NCI-H2196 treated with DMSO at 0.1 percent for 48 hours (cell line): Measurements from ENCODE around the gene PRELP.
"Not testable (repeated sequence)": the region's sequence is repeated elsewhere in the genome, so short reads cannot be mapped to it uniquely, and the experiment has no call there.

Experiments
- DNase-seq: peaks from one replicate; lab custom pipeline; 2025; ENCODE audit not compliant: unreplicated experiment; lab: John Stamatoyannopoulos, UW

PRELP gene

GRCh38 chr1:203475012-203475981 lies at the start of gene PRELP:
Gene PRELP (plus strand): TSS chr1:203475806. CDS start chr1:203483185, 7,379 bp downstream.
- peak; percentile 12 for DNase-seq

GRCh38 chr1:203426366-203426765 lies 49.2 kb upstream of the PRELP start:
- no peak for DNase-seq

GRCh38 chr1:203426870-203427269 lies 48.7 kb upstream of the PRELP start:
- no peak for DNase-seq

- DNase-seq = no peak
Measured at GRCh38 chr1:203427451-203427850, 48.2 kb upstream of the PRELP start.

- peak; percentile 48 for DNase-seq
Measured at GRCh38 chr1:203428981-203429599, 46.5 kb upstream of the PRELP start.

- DNase-seq = no peak
Measured at GRCh38 chr1:203435615-203436014, 40.0 kb upstream of the PRELP start.

GRCh38 chr1:203437696-203438315 lies 37.8 kb upstream of the PRELP start:
- DNase-seq = no peak

GRCh38 chr1:203439131-203439730 lies 36.4 kb upstream of the PRELP start:
- DNase-seq = no peak

GRCh38 chr1:203440771-203441170 lies 34.8 kb upstream of the PRELP start:
- peak; percentile 41 for DNase-seq

- no peak for DNase-seq
Measured at GRCh38 chr1:203441766-203442165, 33.8 kb upstream of the PRELP start.

GRCh38 chr1:203442821-203443220 lies 32.8 kb upstream of the PRELP start:
- no peak for DNase-seq

GRCh38 chr1:203443296-203443695 lies 32.3 kb upstream of the PRELP start:
- no peak for DNase-seq

- peak; percentile 52 for DNase-seq
Measured at GRCh38 chr1:203444171-203444576, 31.4 kb upstream of the PRELP start.

- DNase-seq = no peak
Measured at GRCh38 chr1:203447151-203447550, 28.5 kb upstream of the PRELP start.

GRCh38 chr1:203447598-203447997 lies 28.0 kb upstream of the PRELP start:
- DNase-seq = not testable (repeated sequence)

GRCh38 chr1:203448521-203449061 lies 27.0 kb upstream of the PRELP start:
- no peak for DNase-seq

GRCh38 chr1:203450001-203450400 lies 25.6 kb upstream of the PRELP start:
- no peak for DNase-seq

GRCh38 chr1:203450479-203451149 lies 25.0 kb upstream of the PRELP start:
- DNase-seq = no peak

- DNase-seq = no peak
Measured at GRCh38 chr1:203451836-203452784, 23.5 kb upstream of the PRELP start.
